Activated CD8-positive, alpha-beta memory T cell treated with anti-CD3 and anti-CD28 coated beads, Interleukin-2, amount 50 U/mL, for 24 hours (primary cell): ENCODE data around the gene CDHR1.
"Not testable (repeated sequence)": the region's sequence is repeated elsewhere in the genome, so short reads cannot be mapped to it uniquely, and the experiment has no call there.

Source experiments
- DNase-seq: peaks from one replicate; pipeline ENCODE4 v3.0.0-alpha.2; 2020; ENCODE audit errors: extremely low read depth

Gene CDHR1

DNA sequence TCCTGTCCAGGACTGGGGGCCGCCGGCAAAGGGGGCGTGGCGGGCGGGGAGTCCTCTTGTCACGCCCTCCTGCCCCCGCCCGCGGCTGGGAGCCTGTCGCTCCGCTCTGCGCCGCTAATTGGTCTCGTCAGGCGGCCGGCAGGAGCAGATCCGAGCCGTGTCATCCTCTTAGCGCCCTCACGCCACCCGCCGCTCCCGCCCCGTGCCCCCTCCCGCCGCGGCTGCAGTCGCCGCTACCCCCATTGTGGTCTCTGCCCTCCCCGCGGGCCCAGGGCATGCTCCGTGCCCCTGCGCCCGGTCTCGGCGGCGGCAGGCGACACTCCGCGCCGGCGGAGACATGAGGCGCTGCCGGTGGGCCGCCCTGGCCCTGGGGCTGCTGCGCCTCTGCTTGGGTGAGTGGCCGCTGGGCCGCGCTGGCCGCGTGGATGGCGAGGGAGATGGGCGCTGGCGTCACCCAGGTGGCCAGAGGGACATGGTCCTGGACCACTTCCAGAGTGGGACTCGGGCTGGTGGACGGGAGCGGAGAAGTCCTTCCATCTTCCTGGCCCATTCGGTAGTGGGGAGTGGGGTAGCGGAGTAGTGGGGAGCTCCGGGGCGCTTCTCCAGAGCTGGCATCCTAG, at the start of gene CDHR1:
Gene CDHR1, plus strand, starts transcription at position 114 of the 620 bp plus-strand sequence. Its CDS starts 224 bp downstream, at position 338.
- DNase-seq: no peak

DNA sequence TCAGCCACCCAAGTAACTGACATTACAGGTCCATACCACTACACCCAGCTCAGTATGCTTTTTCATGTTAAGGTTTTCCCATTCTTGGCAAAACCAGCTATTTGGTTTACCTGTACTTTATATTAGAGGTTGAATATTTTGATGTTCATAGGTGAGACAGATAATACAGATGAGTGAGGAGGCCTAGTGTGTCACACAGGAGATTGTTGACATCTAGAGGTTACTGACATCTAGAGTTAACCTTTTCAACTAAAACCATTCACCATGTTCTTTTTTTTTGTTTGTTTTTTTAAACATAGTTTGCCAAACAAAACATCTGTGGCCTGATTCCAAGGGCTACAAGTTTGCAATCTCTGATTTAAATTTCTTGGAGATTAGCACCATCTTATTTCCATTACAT, 47.0 kb upstream of the CDHR1 start:
- no peak for DNase-seq

DNA sequence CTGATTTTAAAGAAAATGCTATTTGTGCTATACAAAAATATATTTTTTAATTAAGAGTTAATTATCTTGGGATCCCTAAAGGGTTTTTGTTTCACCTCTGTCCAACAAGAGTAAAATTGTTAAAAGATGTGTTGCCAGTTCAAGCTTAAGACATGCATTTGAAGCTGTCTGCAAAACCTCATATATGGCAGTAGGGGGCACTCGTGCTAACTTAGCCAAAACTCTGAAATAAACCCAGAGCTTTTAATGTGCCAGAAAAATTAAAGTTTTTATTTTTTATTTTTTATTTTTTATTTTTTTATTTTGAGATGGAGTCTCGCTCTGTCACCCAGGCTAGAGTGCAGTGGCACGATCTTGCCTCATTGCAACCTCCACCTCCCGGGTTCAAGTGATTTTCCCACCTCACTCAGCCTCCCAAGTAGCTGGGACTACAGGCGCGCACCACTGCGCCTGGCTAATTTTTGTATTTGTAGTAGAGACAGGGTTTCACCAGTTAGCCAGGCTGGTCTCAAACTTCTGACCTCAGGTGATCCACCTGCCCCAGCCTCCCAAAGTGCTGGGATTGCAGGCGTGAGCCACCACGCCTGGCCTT, 46.2 kb upstream of the CDHR1 start:
- not testable (repeated sequence) for DNase-seq

DNA sequence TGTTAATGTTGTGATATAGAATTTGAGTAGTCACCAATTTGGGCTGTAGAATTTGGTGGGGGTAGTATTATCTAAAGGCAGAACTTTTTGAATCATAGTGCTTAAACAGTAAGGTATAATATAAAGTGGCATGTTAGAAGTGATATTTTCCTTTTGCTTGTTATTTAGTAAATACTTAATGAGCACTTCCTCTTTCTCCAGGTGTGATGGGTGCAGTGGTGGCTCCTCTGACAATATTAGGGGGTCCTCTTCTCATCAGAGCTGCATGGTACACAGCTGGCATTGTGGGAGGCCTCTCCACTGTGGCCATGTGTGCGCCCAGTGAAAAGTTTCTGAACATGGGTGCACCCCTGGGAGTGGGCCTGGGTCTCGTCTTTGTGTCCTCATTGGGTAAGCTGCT, 44.5 kb upstream of the CDHR1 start:
- DNase-seq: no peak

DNA sequence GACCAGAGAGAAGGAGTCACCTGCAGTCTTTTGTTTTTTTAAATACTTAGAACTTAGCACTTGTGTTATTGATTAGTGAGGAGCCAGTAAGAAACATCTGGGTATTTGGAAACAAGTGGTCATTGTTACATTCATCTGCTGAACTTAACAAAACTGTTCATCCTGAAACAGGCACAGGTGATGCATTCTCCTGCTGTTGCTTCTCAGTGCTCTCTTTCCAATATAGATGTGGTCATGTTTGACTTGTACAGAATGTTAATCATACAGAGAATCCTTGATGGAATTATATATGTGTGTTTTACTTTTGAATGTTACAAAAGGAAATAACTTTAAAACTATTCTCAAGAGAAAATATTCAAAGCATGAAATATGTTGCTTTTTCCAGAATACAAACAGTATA, 41.6 kb upstream of the CDHR1 start:
- no peak for DNase-seq

DNA sequence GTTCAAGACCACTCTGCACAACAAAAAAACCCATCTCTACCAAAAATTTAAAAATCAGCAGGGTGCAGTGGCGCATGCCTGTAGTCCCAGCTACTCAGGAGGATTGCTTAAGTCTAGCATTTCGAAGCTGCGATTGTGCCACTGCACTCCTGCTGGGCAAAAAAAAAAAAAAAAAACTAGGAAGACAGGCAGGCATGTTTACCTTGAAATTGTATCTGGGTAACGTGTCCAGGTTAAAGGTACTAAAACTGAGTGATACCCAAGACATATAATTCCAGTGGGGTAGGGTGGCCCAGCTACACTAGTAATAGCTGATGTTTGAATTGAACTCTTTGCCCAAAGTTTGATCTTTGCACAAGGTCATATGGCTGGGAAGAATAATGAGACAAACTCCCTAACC, 38.8 kb upstream of the CDHR1 start:
- DNase-seq: no peak

DNA sequence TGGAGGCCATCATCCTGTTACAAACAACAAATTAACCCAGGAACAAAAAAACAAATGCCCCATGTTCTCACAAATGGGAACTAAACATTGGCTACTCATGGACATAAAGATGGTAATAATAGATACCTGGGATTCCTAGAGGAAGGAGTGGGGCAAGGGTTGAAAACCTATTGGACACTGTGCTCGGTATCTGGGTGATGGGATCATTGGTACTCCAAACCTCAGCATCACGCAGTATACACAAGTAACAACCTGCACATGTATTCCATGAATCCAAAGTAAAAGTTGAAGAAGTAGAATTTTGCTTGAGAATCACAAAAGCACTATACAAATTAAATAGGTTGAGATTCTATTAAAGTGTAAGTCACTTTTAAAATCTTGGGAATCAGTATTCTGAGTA, 38.3 kb upstream of the CDHR1 start:
- DNase-seq: no peak

DNA sequence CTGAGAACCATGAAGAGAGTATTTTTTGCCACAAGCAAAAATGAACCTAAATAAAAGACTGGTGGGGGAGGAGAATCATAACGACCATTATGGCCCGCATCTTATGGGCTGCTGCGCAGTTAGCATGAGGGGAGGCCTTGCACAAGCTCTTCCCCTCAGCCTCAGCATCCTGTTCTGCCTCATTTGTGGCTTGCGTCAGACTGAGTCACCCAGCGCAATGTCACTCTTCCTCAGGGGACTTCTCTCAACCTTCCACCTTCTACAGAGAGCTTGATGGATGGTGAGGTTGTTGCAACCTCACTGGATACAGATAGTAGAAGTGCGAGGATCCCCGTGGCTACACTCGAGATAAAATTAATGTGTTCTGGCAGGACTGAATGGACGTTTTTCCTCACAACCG, 37.6 kb upstream of the CDHR1 start:
- DNase-seq: no peak

DNA sequence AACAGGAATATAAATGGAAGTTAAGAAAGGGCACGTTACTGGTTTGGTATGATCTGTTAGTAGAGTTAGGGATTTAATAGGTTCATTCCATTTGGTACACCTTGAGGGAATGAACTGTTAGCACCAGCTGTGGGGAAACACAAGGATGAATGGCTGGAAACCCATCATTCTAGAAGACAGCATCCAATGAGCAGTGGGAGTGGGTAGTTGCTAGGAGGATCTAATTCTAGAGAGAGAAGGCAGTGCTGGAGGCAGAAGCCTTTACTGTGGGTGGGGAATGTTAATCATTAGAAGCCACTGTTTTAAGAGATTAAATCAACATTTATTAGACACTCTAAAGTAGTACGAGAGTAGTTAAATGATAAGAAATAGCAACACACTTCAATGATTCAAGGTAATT, 36.3 kb upstream of the CDHR1 start:
- no peak for DNase-seq

DNA sequence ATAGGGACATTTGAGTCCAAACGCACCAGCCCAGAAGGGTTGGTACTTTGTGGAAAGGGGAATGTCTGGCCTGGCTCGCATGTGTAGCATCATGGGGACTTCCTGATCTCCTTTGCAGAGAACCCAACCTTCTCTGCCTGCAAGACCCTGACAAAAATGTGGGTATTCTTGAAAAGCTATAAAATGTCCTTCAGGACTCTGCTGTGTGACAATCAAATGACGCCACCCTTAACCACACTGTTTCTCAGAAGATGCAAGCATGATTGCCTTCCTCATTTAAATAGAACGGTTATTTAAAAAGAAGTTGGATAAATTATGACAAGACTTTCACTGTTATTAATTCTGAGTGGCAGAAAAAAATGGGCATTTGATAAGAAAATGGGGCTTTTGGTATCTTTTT, 35.8 kb upstream of the CDHR1 start:
- no peak for DNase-seq

DNA sequence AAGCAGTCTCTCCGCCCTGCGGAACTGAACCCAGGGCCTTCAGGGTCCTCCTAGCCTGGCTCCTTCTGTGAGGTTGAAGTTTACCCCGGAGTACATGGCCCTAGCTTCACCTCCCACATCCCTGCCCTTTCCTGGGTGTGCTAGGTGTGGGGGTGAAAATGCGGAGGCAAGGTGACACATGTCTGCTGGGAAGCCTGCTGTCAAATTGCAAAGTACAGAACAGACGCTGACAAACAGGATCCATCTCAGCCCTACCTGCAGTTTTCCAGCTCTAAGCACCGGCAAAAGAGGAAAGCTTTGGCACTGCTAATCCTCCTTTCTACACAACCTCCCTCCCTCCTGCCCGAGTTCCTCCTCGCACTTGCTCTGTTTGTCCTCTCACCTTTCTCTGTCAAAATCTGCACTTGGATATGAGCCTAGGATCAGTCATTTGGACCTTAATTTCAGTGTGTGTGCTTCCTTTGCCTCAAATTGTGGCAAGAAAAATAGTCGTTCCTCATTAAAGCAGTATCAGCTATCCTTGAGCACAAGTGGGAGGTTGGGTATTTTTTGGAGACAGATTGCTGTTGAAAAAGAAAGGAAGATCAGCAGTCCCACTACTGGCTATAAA, 35.2 kb upstream of the CDHR1 start:
- no peak for DNase-seq

DNA sequence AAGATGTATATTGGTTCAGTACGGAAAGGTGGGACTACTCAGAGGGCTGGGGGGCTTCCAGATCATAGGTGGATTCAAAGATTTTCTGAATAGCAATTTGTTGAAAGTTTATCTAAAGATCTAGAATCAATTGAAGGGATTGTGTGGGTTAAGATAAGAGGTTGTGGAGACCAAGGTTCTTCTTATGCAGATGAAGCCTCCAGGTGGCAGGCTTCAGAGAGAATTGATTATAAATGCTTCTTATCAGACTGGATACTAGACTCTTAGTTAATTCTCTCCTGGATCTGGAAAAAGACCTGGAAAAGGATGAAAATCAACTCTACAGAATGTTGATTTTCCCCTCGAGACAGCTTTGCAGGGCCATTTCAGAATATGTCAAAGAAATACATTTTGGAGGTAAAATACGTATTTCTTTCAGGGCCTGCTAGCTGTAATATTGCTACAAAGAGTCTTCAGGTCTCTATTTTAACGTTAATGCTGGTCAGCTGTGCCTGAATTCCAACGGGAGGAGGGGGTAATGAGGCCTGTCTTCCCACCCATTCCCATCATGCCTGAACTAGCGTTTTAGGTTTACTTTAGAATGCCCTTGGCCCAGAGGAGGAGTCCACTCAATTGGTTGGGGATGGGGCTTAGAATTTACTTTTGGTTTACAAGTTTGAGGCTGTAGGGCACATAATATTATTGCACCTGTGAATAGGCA, 33.5 kb upstream of the CDHR1 start:
- no peak for DNase-seq

DNA sequence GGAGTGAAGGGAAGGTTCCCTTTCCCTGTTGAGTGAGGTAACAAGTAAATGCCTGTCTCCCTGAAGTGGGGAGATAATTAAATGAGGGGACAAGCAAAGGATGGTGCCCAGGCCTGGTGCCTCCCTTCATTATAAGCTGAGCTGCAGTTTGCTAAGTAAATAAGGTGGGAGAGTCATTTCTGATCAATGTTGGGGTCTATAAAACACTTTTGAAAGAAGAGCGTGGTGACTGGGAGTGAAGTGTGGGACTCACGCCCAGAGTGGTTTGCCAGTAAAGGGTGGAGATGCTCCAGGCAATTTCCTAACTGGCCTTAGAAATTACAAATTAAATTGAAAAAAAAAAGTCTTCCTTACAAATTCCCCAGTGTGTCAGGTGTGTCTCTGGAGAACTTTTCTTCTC, 30.3 kb upstream of the CDHR1 start:
- DNase-seq: no peak

DNA sequence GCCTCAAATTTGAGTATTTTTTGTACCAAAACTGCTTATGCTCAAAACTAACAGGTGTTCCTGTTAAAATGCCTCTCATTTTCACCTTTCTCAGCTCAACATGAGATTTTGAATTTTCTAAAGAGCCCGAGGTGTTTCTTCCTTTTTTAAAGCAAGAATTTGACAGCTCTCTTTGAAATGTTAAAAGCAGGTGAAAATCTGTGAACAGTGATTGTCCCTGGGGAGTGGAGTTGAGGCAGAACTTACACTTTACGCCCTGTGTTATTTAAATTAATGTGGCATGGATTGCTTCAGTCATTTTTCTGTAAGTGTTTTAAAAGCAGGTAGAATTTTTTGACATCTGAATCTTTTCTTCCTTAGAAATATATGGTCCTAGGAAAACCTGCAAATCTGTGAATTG, 29.9 kb upstream of the CDHR1 start:
- DNase-seq: no peak

DNA sequence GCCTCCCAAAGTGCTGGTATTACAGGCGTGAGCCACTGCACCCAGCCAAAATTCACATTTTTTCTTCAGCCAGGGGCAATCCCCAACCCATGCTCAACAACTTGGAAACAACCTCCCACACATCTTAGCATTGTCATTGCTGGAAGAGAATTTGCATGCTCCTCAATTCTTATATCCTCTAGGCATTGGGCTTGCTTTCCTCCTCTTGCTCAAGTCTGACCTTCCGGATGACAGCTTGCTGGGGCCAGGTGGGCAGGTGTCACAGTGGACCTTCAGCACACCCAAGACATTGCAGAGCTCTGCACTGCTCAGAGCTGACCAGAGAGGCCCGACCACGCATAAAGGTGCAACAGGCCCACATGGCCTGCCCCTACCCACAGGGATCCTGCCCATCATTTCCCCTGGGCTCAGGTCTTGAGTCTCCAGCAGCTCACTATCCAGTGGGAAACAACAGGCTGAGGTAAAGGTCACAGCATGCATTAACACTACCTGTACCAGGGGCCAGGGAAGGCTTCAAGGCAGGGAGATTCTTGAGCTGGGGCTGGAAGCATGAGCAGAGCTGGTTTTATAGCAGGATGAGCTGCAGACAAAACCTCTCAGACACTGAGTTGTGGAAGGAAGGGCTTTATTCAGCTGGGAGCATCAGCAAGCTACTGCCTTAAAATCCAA, 27.6 kb upstream of the CDHR1 start:
- no peak for DNase-seq

DNA sequence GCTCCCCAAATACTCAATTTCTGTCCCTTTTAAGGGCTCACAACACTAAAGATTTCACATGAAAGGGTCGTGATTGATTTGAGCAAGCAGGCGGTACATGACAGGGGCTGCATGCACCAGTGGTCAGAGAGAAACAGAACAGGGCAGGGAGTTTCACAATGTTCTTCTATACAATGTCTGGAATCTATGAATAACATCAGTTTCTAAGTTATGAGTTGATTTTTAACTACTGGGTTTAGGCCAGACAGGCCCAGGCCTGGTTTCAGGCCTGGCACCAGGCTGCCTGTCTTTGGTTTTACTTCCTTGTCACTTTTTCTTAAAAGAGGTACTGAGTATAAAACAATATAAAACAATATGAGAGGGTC, 27.1 kb upstream of the CDHR1 start:
- DNase-seq: not testable (repeated sequence)

DNA sequence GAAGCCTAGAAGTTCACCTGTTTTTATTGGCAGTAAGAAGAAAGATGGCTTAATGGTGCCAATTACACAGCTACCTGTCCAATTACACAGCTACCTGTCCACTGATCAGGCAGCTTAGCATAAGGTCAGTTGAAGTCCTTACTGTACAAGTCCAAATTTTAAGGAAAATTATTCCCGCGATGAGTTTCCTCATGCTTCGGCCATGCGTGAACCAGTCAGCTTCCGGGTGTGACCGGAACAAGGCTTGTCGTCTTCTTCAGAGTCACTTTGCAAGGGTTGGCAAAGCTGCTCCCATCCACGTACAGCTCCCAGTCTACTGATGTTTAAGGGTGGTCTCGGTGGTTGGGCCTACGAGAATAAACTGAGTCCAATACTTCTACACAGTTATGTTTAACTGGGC, 26.0 kb upstream of the CDHR1 start:
- not testable (repeated sequence) for DNase-seq

DNA sequence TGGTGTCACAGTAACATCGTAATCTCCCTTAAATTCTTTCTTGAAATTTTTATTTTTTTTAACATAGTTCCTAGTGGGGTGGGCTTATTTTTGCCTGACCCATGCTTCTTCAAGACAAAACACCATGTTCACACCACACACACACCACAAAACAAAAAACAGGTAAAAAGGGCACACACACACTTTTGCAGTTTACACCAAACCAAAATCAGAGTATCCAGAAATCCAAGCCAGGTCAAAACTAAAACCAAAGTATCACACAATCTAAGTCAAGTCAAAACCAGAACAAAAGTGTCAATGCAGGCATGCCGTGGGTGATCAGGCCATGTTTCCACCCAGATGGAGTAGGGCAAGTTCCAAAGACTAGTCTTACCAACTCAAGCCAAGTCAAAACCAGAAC, 23.1 kb upstream of the CDHR1 start:
- not testable (repeated sequence) for DNase-seq

DNA sequence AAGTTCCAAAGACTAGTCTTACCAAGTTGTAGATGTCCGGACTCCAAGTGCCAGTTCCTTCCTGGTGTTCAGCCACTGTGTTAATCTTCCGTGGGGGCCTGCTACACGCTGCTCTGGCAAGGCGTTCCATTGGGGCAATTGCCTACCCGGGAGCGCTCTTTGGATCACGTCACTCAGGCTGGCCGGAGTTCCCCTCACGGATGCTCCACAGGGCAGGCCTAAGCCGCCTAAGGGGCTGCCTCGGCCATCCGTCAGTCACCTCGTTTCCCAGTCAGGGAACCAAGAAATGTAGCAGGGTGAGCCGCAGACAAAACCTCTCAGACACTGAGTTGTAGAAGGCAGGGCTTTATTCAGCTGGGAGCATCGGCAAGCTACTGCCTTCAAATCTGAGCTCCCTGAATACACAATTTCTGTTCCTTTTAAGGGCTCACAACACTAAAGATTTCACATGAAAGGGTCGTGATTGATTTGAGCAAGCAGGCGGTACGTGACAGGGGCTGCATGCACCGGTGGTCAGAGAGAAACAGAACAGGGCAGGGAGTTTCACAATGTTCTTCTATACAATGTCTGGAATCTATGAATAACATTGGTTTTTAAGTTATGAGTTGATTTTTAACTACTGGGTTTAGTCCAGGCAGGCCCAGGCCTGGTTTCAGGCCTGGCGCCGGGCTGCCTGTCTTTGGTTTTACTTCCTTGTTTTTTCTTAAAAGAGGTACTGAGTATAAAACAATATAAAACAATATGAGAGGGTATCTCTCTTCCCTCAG, 22.5 kb upstream of the CDHR1 start:
- not testable (repeated sequence) for DNase-seq

DNA sequence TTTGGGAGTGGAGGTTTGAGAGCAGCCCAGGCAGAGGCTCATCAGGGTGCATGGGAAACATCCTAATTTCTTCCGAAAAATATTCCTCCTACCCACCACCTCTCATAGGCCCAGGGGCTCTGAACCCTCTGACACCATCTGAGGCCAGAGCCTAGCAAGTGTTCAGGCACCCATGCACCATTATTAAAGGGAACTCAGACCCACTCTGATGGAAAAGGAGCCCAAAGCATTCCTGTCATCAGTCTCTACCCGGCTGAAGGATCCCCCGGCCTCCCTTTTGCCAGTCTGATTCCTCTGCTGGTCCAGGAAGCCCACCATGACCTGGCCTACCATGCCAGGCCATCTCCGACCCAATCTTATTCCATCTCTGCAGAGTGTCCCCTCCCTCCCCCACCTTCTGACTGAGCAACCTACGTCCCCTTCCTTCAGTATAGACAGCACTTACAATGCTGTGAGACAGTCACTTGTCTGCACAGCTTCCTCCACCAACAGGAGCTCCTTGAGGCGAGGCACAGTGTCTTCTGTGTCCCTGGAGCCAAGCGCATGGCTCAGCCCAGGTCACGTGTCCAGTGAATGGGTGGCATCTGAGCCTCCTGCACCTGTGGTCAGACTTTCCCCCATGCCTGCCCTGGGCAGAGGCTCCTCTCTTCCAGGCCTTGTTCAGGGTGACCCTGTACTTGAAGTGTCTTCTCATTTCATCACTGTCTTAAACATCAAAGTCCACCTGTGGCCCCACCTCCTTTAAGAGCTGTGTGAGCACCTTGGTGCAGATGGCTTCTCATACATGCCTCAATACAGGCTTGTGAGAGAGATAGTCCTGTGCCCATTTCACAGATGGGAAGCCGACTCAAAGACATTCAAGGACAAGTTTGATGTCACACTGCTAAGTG, 21.6 kb upstream of the CDHR1 start:
- DNase-seq: no peak

DNA sequence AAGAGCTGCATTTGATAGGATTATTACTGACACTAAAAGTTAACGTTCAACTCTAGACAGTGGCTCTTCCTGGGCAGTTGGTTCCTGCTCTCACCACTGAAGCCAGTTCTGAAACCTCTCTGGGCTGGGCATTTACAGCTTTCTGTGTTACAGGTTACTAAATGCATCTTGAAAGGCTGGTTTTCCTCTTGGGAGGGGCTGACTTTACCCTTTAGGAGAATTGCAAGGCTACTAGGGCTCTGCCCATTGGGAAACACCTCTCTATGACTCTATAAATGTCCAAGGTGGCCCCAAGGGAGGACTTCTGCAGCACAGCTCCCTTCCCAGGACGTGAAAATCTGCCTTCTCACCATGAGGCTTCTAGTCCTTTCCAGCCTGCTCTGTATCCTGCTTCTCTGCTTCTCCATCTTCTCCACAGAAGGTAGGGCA, 20.8 kb upstream of the CDHR1 start, which contains the start of gene GPR15LG:
Gene GPR15LG, plus strand, starts transcription at position 301 of the 429 bp plus-strand sequence. Its CDS starts 51 bp downstream, at position 352.
- no peak for DNase-seq
